Brain microvascular endothelial cell (primary cell): ENCODE measurements around the gene ALKBH7.
A peak's percentile ranks its signal among the peaks of the same experiment; 100 is the strongest.

Experiments
- DNase-seq: peaks from one replicate; pipeline ENCODE4 v3.0.0-alpha.2; 2020
- H3K27ac ChIP-seq: fragments of 250-450 bp; sonication (Bioruptor Pico); 2 replicates; pipeline ENCODE4 v1.5.1; 2020; ENCODE audit warnings: mild to moderate bottlenecking, moderate library complexity
- H3K27me3 ChIP-seq: fragments of 250-450 bp; sonication (Bioruptor Pico); replicated peaks from 2 replicates; pipeline ENCODE4 v1.5.1; 2020; ENCODE audit warnings: mild to moderate bottlenecking
- H3K36me3 ChIP-seq: fragments of 250-450 bp; sonication (Bioruptor Pico); replicated peaks from 2 replicates; pipeline ENCODE4 v1.5.1; 2020; ENCODE audit warnings: mild to moderate bottlenecking
- H3K4me3 ChIP-seq: 2 replicates; pipeline ENCODE4 v1.5.1; 2011; ENCODE audit warnings: low read depth, mild to moderate bottlenecking, control low read depth, low read length, moderate library complexity
- CTCF ChIP-seq: IDR thresholded peaks from 2 replicates; pipeline ENCODE4 v1.5.1; 2011; ENCODE audit warnings: low read depth, mild to moderate bottlenecking, moderate library complexity, low read length, control low read depth, inconsistent platforms; ENCODE audit errors: missing control alignments
- in situ Hi-C: cut with HindIII; loops from 2 replicates; pipeline ENCODE4 v1.10.0; 2017; ENCODE audit warnings: low sequenced_read_pairs, low pct_ligation_motif_present

Gene ALKBH7

DNA sequence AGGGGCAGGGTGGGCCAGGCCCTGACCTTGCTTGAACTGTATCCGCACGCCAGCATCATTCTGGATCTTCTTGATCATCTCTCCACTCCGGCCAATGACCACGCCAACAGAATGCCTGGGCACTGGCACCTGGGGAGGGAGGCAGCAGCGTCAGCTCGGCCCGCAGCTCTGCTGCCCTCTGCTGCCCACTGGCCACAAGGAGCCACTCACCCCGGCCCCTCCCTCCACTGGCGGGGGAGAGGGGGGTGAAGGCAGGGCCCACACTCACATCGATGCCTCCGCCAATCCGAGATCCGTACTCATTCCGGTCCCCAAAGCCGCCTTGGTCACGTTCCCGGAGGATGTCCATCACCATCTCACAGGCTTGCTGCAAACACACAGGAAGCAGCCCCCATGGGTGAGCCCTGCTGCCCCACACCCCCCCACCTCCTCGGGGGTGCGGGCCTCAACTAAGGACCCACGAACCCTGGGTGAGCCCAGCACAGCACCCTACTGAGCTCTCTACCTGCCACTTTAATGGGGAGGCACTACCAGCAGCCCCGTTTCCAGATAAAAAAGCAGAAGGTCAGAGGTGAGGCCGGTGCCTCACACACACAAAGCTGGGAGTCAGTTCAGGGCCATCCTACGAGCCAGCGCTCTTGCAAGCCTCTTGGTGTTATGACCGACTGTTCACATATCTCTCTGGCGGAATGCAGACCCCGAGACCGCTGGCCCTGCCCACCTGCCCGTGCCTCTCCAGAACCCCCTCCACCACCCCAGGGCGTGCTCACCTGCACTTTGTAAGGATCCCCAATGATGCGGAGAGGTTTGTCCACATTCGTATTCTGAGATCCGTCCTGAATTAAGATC, 45.3 kb downstream of the ALKBH7 start:
- DNase-seq = no peak

GRCh38 chr19:6418562-6418932, 46.0 kb downstream of the ALKBH7 start:
- in situ Hi-C loops = no loop called here
- no peaks in the 10 kb centered on the region for H3K27me3 ChIP-seq
- no peak for TF ChIP-seq CTCF
- no peak overlapping the region for H3K4me3 ChIP-seq
- DNase-seq = no peak
- peaks cover 70% of the 10 kb centered on the region for H3K36me3 ChIP-seq
- no peak overlapping the region for H3K27ac ChIP-seq

More for the DNA sequence above, 45.3 kb downstream of the ALKBH7 start:
- no peak overlapping the region for H3K4me3 ChIP-seq
- no peak overlapping the region for H3K27ac ChIP-seq
- TF ChIP-seq CTCF = peak; percentile 69
- peaks cover 70% of the 10 kb centered on the region for H3K36me3 ChIP-seq
- no peaks in the 10 kb centered on the region for H3K27me3 ChIP-seq
- in situ Hi-C loops = no loop called here

DNA sequence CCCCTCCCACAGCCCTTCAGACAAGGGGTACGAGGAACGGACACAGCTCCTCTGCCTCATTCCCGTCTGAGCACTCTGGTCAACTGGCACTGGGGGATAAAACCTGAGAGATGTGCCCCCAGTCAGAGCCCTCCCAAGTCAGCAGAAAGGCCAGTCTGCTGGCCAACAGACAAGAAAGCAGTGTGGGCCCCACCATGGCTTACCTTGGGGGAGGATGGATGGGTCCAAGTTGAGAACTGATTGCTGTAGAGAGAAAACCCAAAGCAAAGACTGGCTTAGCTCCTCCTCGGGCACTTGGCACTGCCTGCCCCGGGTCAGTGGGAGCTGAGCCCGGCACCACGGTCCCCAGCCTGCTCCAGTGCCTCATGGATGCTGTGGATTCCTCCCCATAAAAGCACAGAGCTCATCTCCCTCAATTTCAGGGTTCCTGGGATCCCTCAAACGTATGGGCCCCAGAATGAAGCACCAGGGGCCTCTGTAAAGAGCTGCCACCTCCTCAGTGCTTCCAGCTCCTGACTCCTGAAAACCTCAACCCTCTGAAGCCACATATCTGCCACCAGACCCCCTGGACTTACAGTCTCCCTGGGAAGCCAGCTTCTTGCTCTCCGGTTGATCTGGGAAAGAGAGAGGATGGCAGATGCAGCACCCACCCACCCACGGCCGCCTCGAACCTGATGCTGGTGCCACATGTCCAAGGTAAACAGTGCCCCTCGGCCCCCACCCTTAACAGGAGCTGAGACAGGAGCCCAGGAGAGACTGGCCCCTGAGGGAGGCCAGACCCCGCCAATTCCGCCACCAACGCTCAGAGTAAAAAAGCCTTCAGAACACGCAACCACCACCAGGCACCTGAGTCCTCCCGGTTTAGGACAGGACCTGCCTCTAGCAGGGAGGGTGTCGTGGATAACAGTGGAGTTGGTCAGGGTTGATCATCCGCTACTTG, 48.8 kb downstream of the ALKBH7 start:
- H3K4me3 ChIP-seq = no peak overlapping the region
- in situ Hi-C loops = no loop called here
- H3K36me3 ChIP-seq = peaks cover 47% of the 10 kb centered on the region
- DNase-seq = no peak
- no peaks in the 10 kb centered on the region for H3K27me3 ChIP-seq
- H3K27ac ChIP-seq = no peak overlapping the region
- TF ChIP-seq CTCF = no peak

DNA sequence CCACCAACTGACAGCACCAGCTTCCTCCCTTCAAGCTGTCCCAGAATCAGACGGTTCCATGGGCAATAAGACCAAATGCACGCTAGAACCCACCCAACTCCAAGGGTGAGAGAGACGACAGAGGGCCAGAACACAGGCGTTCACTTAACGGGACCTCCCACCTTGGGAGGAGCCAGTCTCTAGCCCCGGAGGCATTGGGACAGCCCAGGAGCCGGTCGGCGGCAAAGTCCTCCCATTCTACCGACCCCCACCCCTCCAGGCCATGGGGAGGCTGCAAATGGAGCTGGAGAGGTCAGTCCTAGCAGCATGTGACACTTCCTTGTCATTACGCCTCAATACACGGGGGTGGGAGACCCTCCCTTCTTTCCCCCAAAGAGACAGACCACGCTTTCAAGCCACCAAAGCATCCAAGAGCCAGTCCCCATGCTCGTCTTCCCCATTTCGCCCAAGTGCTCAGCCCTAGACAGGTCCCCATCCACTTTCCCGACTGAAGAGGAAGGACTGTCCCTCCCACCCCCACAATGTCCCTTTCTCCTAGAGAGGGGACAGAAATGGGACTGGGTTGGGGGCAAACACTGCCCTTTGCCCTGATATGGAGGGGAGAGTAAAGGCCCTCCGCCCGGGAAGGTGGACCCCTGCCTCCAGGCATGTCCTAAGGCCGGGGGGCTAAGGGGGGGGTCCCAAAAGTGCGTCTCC, 51.1 kb downstream of the ALKBH7 start:
- Histone ChIP-seq H3K27me3 (no peaks in the 10 kb centered on the region), H3K36me3 (peaks cover 24% of the 10 kb centered on the region), H3K27ac (peak overlapping the region; percentile 17), H3K4me3 (peak overlapping the region; percentile 93)
- peak; percentile 33 for DNase-seq
- in situ Hi-C loops = no loop called here
- no peak for TF ChIP-seq CTCF

DNA sequence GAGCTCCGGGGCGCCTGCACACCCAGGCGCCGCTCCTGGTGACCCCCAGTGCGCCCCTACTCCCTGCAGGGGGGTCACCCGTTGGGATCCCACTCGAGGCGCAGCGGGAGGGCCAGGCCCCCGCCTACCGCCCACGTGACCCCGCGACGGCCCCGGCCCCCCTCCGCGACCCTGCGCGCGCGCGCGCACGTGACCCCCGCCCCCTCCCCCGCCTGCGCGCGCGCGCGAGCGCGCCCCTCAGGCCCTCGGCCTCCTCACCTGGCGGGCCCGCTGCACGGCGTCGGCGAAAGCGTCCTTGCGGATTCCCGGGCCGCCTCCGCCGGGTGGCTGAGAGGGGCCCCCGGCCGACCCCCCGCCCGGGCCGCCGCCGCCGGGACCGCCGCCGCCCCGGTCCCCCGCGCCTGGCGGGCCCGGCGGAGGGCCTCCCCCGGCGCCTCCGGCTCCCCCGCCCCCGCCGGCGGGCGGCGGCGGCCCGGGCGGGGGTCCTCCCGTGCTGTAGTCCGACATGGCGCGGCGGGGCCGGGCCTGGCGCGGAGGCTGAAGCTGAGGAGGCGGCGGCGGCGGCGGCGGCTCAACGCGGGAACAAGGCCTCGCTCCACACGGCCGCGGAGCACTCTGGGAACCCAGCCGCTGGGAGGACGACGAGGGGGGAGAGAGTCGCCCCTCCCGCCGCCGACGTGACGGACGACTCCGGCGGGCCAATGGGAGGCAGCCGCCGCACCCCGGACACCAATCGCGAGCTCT, 51.8 kb downstream of the ALKBH7 start, which contains the start of gene KHSRP:
TSS of gene KHSRP (minus strand) at position 617 of the 744 bp plus-strand sequence. CDS start at position 507, 110 bp downstream.
- no peak for DNase-seq

More for the DNA sequence above, 51.8 kb downstream of the ALKBH7 start, which contains the start of gene KHSRP:
- in situ Hi-C loops = no loop called here
- peak within 1 kb of the TSS; percentile 93 for H3K4me3 ChIP-seq
- H3K27me3 ChIP-seq = no peaks in the 10 kb centered on the region
- no peak for TF ChIP-seq CTCF
- peaks cover 17% of the 10 kb centered on the region for H3K36me3 ChIP-seq
- peak within 1 kb of the TSS; percentile 43 for H3K27ac ChIP-seq
